Activated CD4-positive, alpha-beta T cell treated with anti-CD3 and anti-CD28 coated beads, Interleukin-2, amount 50 U/mL, for 24 hours (primary cell): ENCODE data around the gene RIN2.
"Not testable (repeated sequence)": the region's sequence is repeated elsewhere in the genome, so short reads cannot be mapped to it uniquely, and the experiment has no call there.

Experiments used
- DNase-seq, 2 donors: peaks; one replicate each; pipeline ENCODE4 v3.0.0-alpha.2; 2020; ENCODE audit warnings: low read depth in 1 of 2, low spot score in 1 of 2

Gene RIN2

GRCh38 chr20:19785173-19785982 is 27.3 kb downstream of the RIN2 start:
- no peak for DNase-seq

- no peak for DNase-seq
Measured at GRCh38 chr20:19785983-19786285, 27.9 kb downstream of the RIN2 start.

- DNase-seq: no peak
Measured at GRCh38 chr20:19786311-19786710, 28.3 kb downstream of the RIN2 start.

GRCh38 chr20:19787366-19787765 is 29.3 kb downstream of the RIN2 start:
- DNase-seq: no peak

GRCh38 chr20:19789009-19789408 is 31.0 kb downstream of the RIN2 start:
- DNase-seq: no peak

- no peak for DNase-seq
Measured at GRCh38 chr20:19789446-19789845, 31.4 kb downstream of the RIN2 start.

GRCh38 chr20:19791887-19792286 is 33.8 kb downstream of the RIN2 start:
- no peak for DNase-seq

- DNase-seq: no peak
Measured at GRCh38 chr20:19793716-19794115, 35.7 kb downstream of the RIN2 start.

GRCh38 chr20:19794941-19795340 is 36.9 kb downstream of the RIN2 start:
- DNase-seq: no peak

GRCh38 chr20:19799325-19799724 is 41.3 kb downstream of the RIN2 start:
- no peak for DNase-seq

GRCh38 chr20:19802099-19802491 is 44.0 kb downstream of the RIN2 start:
- DNase-seq: no peak

GRCh38 chr20:19802492-19803158 is 44.6 kb downstream of the RIN2 start:
- no peak for DNase-seq

GRCh38 chr20:19806276-19806675 is 48.2 kb downstream of the RIN2 start:
- DNase-seq: not testable (repeated sequence)

- no peak for DNase-seq
Measured at GRCh38 chr20:19806806-19807190, 48.7 kb downstream of the RIN2 start.

GRCh38 chr20:19807191-19807945 is 49.3 kb downstream of the RIN2 start:
- DNase-seq: no peak
